Inferior parietal cortex (tissue), 1 donor: ENCODE results near the gene DRC7.
A peak's percentile ranks its signal among the peaks of the same experiment; 100 is the strongest.

Experiments
- DNase-seq: peaks from one replicate; pipeline ENCODE4 v3.0.0-alpha.2; 2016; ENCODE audit errors: extremely low spot score

DRC7 gene

DNA sequence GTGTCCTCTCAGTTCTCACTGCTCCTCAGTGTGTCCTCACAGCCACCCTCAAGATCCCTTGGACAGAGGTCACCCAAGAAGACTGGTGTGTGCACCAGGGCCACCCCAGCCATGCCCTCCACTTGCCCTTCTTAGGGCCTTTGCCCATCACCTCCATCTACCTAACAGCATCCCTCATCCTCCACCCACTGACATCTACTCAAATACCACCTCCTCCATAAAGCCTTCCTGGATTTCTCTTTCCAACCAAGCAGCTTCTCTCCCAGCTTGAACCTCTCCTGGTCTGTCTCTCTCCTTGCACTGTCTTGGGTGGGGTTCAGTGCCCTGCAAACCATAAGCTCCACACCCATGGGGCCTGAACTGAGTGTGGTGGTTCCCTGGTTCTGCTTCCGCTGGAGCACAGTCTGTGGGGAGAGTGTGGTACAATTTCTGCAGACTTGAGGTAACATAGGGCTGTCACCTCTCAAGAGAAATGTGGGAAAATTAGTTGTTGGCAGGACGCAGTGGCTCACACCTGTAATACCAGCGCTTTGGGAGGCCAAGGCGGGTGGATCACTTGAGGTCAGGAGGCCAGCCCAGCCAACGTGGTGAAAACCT lies 55.3 kb downstream of the DRC7 start:
- no peak for DNase-seq

DNA sequence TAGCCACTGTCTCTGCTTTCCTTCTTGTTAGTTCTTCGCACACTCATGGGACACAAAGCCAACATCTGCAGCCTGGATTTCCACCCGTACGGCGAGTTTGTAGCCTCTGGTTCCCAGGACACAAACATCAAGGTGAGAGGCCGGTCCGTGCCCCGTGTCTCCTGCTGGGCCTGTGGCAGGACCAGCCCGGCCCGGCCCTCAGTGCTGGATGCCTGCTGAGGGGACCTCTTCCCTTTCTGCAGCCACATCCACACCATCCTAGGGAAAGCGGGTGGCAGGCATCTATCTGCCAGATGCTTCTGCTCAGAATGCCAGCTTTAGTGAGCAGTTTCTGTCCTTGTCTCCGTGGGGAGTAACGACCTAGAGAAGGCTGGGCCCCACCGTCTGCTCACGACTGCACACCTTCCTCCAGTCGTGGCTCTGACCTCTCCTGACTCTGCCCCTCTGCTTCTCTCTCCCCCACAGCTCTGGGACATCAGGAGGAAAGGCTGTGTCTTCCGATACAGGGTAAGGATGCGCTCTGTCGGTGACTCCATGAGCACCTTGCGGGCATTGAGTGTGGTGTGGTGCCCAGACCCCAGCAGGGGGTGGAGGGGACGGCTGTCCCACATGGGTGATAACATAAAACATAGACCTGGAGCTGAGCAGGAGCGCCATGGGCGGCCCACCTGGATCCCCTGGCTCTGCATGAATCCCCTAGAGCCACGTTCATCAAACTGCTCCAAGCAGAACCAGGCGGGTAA lies 56.4 kb downstream of the DRC7 start:
- DNase-seq: no peak

DNA sequence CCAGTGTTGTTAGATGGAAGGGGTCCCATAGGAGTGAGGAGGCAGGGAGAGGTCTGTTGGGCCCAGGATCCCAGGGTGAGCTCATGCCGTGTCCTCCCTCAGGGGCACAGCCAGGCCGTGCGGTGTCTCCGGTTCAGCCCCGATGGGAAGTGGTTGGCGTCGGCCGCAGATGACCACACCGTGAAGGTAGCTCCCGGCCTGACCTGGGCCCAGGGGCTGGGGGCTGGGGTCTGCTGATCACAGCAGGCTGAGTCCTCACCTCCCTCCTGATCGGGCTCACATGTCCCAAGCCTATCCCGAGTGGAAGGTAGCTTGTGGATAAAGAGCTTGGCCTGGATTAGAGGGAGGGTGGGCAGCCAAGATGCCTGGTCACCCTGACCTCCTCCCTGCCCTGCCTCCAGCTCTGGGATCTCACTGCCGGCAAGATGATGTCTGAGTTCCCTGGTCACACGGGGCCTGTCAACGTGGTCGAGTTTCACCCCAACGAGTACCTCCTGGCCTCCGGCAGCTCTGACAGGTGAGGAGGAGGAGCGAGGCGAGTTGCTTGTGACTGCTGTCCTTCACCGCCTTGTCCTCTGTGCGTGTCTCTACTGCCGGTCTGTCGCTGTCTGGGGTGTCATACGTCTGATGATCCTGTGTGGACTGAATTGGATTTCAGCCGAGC lies 57.1 kb downstream of the DRC7 start:
- DNase-seq: no peak

DNA sequence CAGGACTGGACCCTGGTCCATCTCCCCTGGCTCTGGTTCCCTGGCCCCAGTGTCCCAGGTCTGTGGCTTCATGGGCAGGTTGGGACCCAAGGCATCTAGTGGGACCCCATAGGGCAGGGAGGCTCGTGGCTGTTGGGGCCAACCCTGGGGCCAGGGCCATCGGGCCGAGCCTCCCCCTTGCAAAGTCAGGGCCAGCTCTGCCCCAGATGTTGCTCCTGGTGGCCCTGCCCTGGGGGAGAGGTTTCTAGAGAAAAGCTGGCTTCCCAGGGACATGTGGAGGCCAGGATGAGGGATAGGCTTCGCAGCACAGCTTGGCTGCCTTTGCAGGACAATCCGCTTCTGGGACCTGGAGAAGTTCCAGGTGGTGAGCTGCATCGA lies 57.6 kb downstream of the DRC7 start:
- no peak for DNase-seq

DNA sequence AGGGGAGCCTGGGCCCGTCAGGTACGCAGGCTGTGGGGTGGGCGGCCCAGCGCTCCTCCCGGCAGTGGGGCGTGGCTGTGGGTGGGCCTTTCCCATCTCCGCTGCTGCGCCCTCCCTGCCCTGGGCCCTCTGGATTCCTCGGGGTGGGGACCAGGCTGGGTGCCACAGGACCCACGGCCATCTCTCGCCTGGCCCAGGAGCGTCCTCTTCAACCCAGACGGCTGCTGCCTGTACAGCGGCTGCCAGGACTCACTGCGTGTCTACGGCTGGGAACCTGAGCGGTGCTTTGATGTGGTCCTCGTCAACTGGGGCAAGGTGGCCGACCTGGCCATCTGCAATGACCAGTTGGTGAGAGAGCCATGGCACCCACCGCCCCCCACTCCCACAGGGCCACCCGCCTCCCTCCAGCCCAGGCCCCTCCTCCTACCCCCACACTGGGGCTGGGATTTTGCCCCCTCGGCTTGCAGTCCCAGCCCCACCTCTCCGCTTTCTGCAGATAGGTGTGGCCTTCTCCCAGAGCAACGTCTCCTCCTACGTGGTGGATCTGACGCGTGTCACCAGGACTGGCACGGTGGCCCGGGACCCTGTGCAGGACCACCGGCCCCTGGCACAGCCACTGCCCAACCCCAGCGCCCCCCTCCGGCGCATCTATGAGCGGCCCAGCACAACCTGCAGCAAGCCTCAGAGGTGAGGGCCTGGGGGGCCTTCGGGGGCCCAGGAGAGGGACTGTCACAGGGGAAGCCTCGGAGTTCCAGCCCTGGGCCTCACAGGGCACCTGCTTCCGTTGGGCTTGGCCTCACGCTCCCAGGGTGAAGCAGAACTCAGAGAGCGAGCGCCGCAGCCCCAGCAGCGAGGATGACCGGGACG lies 58.2 kb downstream of the DRC7 start:
- DNase-seq: no peak

DNA sequence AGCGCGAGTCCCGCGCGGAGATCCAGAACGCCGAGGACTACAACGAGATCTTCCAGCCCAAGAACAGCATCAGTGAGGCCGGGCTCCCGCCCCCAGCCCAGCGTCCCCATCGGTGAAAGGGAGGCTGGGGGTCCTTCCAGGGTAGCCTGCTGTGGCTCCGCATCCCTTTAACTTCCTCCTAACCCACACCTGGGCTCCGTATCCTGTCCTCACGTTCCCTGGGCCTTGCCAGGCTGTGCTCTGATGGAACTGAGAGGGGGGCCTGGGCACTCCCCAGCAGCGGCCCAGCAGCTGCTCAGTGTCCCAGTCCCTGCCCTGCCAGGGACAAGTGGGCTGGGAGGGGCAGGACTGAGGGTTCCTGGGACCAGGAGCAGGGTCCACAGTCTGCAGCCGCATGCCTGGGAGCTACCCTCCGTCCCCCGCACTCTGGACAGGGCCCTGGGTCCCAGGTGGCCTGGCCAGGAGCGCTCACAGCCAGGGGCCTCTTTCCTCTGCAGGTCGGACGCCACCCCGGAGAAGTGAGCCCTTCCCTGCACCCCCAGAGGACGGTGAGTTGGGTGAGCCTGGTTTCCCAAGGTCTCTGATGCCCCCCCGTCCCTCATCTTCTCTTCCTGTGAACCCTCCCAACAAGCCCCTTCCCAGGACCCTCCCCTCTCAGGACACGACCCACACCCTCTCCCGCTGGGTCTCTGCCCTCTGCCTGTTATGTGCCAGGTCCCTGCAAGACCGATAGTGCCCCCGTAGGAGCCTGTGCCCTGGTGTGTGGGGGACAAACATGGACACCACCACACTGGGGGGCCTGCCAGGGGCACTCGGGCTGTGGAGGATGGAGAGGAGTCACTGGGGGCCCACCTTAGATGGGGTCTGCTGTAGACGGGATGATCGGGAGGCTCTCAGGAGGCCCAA lies 59.1 kb downstream of the DRC7 start:
- DNase-seq: no peak

DNA sequence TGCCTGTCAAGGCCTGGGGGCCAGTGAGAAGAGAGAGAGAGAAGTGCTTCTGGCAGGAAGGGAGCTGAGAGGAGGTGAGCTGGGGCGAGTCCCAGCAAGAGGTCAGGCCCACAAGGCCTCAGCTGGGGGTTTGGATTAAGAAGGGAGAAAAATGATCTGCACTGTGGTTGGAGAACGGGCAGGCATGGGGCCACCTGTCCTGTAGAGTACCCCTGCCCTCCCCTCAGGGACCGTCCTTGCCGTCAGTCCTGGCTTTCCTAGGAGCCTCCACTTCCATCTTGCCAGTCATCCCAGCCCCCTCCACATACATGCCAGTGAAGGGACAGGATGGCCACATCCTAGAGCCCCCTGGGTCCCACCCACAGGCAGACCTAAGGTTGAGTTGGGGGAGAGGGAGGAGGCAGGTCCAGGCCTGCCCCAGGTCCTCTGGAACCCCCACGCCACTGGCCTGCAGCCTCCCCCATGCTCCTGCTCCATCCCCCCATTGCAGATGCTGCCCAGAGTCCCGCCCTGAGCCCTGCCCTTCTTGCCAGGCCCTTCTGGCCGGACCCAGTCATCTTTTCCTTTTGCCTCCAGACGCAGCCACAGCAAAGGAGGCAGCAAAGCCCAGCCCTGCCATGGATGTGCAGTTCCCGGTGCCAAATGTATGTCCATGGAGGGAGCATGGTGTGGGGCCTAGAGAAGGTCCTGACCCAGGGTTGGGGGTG lies 59.9 kb downstream of the DRC7 start:
- no peak for DNase-seq

DNA sequence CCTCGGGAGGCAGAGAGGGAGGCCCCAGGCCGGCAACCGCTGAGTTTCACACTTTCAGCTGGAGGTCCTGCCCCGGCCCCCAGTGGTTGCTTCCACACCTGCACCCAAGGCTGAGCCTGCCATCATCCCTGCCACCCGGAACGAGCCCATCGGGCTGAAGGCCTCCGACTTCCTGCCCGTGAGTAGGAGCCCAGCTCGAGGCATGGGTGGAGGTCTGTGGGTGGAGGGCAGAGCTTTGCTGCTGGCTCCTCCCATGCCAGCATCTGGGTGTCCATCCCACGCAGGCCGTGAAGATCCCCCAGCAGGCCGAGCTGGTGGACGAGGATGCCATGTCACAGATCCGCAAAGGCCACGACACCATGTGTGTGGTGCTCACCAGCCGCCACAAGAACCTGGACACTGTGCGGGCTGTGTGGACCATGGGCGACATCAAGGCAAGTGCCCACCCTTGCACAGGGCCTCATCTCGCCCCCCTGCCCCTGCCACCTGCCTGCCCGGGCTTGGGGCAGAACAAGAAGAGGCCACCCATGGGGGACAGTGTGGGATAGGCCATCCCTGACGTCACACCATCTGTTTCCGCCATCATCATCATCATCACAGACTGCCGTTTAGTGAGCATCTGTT lies 60.6 kb downstream of the DRC7 start:
- DNase-seq: no peak

DNA sequence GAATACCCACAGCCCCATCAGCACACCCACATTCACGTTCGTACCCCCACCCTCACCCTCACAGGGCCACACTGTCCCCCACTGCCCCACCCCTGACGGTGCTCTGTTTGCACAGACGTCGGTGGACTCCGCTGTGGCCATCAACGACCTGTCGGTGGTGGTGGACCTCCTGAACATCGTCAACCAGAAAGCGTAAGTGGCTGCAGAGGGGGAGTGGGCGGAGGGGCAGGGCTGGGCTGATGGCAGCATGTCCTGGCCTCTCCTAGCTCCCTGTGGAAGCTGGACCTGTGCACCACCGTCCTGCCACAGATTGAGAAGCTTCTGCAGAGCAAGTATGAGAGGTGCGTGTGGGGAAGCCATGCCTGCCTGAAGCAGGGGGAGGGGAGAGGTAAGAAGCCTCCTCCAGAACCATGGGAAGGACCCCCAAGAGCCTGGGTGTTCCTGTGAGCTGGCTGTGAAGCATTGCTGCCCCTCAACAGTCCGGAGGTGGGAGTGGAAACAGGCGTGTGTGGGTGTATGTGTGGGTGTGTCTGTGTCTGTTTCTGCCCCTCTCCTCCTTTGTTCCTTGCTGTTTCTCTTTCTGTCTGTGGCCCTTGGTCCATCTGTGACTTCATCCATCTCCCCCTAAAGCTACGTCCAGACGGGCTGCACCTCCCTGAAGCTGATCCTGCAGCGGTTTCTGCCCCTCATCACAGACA lies 61.3 kb downstream of the DRC7 start:
- DNase-seq: no peak

DNA sequence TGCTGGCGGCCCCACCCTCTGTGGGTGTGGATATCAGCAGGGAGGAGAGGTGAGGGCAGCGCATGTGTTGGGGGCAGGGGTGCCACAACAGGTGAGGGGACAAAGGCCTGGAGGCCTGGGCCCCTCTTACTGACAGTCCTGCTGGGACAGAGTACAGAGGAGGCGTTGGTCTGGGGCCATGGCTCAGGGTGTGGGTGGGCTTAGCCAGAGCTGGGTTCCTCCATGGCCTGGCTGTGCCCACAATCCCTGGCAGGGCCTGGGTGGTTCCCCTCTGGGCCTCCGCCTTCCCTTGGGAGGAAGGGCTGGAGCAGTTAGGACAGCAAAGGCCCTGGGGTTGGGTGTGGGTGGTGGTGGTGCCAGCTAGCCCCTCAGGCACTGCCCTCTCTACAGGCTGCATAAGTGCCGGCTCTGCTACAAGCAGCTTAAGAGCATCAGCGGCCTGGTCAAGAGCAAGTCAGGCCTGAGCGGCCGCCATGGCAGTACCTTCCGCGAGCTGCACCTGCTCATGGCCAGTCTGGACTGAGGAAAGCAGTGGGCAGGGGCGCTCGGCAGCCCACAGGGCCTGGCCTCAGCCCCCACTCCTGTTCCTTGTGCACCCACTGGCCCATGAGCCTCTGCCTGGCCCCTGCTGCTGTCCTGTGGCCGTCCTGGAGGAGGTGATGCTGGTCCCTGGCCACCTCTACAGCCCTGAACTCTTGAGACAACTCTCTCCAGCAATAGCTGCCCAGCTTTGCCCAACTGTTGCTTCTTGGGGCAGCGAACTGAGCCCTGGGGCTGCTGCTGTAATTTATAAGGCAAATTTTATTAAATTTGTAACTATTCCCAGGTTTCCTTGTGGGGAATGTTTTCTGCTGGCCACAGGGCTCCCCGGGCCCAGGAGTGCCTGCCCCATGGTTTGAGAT lies 62.1 kb downstream of the DRC7 start:
- no peak for DNase-seq

DNA sequence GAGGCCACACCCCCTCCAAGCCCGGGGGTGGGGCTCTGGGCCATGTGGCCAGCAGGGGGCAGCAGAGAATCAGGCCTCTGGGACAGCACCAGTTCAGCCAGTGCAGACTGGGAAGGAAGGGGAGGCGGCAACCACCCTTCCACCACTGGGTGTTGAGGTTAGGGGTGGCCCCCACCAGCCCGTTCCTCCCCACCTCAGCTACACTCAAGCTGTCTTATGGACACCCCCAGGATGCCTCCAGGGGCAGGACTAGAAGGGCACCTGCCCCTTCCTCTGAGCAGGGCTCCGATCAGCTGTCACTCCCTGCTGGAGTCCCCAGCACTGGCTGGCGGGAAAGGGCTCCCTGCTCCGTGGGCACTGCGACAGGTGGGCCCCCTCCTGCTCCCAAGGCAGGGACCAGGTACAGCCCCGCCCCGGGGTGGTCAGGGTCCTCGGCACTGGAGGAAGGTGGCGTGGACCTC lies 62.8 kb downstream of the DRC7 start:
- DNase-seq: peak; percentile 90

DNA sequence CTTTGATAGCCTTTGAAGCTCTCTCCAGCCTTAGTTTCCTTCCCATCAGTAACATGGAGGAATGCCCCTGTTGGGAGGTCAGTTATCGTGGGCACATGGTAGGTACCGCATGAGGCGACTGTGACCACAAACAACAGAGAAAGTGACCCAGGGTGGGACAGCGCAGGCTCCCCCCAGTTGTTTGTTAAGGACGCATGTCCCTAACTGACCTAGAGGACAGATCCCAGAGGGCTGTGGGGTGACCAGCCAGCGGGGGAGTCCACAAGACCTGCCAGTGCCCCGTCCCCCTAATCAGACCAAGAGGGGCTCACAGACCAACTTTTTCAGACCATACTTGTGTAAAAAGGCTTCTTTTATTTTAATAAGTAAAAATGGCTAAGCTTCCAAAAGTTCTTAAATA lies 63.3 kb downstream of the DRC7 start:
- DNase-seq: no peak

DNA sequence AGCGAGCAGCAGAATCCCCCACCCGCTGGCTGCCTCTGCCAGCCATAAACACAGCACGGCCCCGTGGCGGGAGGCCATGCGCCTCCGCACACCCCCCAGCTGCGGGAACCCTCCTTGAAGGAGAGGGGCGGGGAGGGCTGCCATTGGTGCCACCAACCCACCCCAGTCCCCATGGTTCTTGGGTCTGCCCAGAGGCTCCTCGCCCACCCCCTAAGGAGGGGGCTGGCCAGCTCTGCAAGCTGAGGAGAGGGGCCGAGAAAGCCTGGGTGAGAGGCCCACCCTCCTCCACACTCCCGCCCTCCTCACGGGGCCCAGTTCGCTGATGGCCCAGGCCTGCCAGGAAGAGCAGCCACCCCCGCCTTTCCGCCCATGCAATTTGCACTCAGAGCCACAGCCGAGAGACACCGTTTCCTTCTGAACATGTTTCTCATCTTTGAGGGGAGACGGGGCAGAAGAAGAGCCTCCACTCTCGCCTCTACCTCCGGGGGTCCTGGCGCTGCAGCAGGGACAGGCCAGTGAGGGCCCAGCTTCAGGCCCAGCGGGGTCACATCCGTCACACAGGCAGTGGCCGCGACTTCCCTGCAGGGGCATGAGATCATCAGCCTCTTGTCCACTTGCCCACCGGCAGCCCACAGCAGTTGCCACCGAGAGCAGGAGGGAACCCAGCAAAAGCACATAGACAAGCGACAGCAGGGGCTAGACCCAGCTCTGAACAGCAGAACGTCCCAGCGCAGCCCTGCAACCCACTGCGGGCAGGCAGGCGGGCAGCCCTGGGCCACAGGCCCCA lies 63.9 kb downstream of the DRC7 start:
- DNase-seq: no peak

DNA sequence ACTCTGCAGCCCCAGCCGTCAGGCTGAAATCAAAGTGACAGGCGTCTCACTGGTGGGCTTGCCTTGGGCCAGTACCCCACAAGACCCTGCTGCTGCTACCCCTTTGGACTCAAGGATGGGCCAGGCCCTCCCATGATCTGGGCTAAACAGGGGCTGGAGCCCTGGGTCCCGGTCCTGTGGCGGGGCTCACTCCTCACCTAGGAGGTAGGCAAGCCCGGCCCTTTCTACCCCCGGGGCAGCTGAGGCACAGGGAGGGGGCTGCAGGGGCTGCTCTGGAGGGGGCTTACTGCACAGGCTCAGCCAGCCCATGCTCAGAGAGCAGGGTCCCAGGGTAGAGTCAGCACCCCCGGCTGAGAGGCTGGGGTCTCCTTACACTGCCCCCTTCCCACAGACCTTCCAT lies 64.5 kb downstream of the DRC7 start:
- DNase-seq: no peak

DNA sequence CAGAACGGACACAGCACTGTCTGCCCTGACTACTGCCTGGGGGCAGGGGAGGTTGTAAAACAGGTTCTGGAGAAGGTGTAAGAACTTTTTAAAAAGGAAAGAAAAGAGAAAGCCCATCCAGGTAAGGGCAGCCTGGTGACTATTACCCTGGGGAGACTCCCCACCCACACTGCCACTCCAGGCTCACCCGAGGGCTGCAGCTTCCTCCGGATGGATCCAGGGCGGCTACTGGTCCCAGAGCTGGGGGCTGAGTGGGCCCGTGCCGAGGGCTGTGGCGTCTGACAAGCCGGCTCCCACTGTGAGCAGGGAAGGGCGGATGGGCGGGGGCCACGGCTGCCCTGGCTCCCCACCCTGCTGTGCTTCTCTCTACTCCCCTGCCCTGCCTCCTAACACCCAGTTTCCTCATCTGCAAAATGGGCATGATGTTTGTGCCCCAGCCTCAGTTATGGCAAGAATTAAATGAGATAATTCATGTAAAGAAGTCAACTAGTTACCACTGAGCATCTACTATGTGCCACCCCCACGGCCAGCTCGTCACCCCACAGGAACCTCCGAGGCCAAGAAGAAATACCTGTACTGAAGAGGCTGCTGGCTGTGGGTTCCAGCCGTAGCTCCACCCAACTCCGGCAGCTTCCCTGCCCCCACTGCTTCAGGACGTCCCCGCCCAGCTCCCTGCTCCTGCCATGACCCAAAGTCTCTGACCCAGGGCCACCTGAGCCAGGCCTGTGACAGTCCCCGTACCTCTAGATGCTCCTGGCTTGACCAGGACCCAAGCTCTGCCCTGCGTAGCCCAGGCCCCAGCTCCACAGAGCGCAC lies 65.1 kb downstream of the DRC7 start:
- no peak for DNase-seq

DNA sequence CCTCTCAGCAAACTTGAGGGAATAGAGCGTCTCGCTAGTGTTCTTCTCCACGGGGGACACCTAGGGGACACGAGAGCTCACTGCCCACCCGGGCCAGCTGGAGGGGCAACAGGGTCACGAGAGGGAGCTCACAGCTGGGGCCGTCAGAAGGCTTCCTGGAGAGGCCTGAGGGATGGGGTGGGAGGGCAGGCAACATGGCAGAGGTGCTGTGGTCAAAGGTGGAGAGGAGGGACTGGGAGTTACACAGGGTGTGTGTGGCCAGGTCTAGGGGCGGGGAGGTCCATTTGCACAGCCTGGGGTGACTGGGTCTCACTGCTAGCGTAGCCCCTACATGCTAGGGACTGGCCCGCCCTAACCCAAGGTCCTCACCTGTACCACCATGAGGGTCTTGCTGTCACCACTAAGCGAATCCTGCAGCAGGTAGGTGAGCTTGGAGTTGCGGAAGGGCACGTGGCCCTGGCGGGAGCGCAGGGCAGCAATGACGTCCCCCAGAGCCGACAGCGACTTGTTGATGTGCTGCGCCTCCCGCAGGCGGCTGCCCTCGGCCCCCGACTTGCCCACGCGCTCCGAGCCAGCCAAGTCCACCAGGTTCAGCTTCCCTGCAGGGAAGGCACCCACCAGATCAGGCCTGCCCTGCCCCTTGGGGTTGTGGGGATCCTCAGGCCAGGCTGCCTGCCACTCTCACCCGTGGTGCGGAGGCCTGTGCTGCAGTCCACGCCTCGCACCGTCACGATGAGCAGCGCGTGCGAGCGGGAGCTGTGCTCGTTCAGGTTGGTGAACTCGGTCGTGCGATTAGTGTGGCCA lies 66.0 kb downstream of the DRC7 start:
- no peak for DNase-seq
